SK-N-SH (cell line): ENCODE data around the gene PLCL2. TPM values are rescaled to one million over a fixed set of nuclear protein-coding genes. Genes with fewer than 3 reads are reported as not detected.

Source experiments
- CTCF ChIA-PET: fragments of 300-600, 350-600 bp; formaldehyde crosslinking; extraction: SDS; loops from one replicate; lab custom pipeline; 2021; lab: Yijun Ruan, JAX
- POLR2A ChIA-PET: fragments of 350-600 bp; sonication (Branson Sonifier 250); formaldehyde crosslinking; extraction: SDS; loops from one replicate; lab custom pipeline; 2020; ENCODE audit warnings: antibody characterized with exemption, inconsistent platforms; lab: Yijun Ruan, JAX
- DNase-seq: peaks from one replicate; pipeline ENCODE4 v3.0.0; 2012
- H2AFZ ChIP-seq: fragments of 200-600 bp; sonication (generic); 2 replicates; pipeline ENCODE4 v1.8.1; 2016; ENCODE audit warnings: antibody characterized with exemption, mild to moderate bottlenecking, low read depth
- H3F3A ChIP-seq: fragments of 200-600 bp; sonication (generic); replicated peaks from 2 replicates; pipeline ENCODE3; 2016; ENCODE audit warnings: antibody characterized with exemption, mild to moderate bottlenecking; ENCODE audit not compliant: insufficient read depth
- H3K27ac ChIP-seq, 2 experiments: fragments of 200-500 bp in 1 of 2; fragments of 200-600 bp in 1 of 2; sonication (Bioruptor generic) in 1 of 2; sonication (generic), shearing (Covaris generic) in 1 of 2; 2 replicates each; pipeline versions ENCODE4 v1.5.1 to v1.6.1; 2014 to 2016; ENCODE audit warnings: low read depth in 2 of 2, inconsistent platforms in 1 of 2, low read length in 1 of 2, mild to moderate bottlenecking in 1 of 2, mixed read lengths in 1 of 2
- H3K27me3 ChIP-seq: fragments of 200-600 bp; sonication (generic), shearing (Covaris generic); 2 replicates; pipeline ENCODE4 v1.6.1; 2016; ENCODE audit warnings: mixed run types; ENCODE audit not compliant: insufficient read depth
- H3K36me3 ChIP-seq, 2 experiments: fragments of 200-500 bp in 1 of 2; fragments of 200-600 bp in 1 of 2; sonication (Bioruptor generic) in 1 of 2; sonication (generic) in 1 of 2; replicated peaks in 1 of 2; 2 replicates each; pipeline versions ENCODE3 to v1.5.1; 2014 to 2016; ENCODE audit warnings: low read length in 1 of 2, mild to moderate bottlenecking in 1 of 2; ENCODE audit not compliant: insufficient read depth in 2 of 2, control insufficient read depth in 1 of 2
- H3K4me1 ChIP-seq, 2 experiments: fragments of 200-500 bp in 1 of 2; fragments of 200-600 bp in 1 of 2; sonication (Bioruptor generic) in 1 of 2; sonication (generic), shearing (Covaris generic) in 1 of 2; 2 replicates each; pipeline versions ENCODE4 v1.5.1 to v1.6.1; 2014 to 2016; ENCODE audit warnings: low read depth in 1 of 2, low read length in 1 of 2, mixed run types in 1 of 2; ENCODE audit not compliant: insufficient read depth in 2 of 2, control insufficient read depth in 1 of 2
- H3K4me2 ChIP-seq: fragments of 200-600 bp; sonication (generic), shearing (Covaris generic); 2 replicates; pipeline ENCODE4 v1.6.1; 2017; ENCODE audit warnings: mixed run types
- H3K4me3 ChIP-seq, 2 experiments: fragments of 200-500 bp in 1 of 2; fragments of 200-600 bp in 1 of 2; sonication (Bioruptor generic) in 1 of 2; sonication (generic), shearing (Covaris generic) in 1 of 2; 2 replicates each; pipeline versions ENCODE4 v1.5.1 to v1.8.1; 2014 to 2016; ENCODE audit warnings: low read depth in 2 of 2, inconsistent platforms in 1 of 2, low read length in 1 of 2, mild to moderate bottlenecking in 1 of 2, mixed read lengths in 1 of 2, moderate library complexity in 1 of 2
- H3K79me2 ChIP-seq: fragments of 200-600 bp; sonication (generic); 2 replicates; pipeline ENCODE4 v1.8.1; 2017; ENCODE audit warnings: mild to moderate bottlenecking; ENCODE audit not compliant: insufficient read depth
- H3K9ac ChIP-seq: fragments of 200-600 bp; sonication (generic); 2 replicates; pipeline ENCODE4 v1.6.1; 2017; ENCODE audit warnings: mixed run types
- H3K9me2 ChIP-seq: fragments of 200-600 bp; sonication (generic); 2 replicates; pipeline ENCODE4 v1.6.1; 2017; ENCODE audit warnings: mixed run types
- H3K9me3 ChIP-seq: fragments of 200-600 bp; sonication (generic); 2 replicates; pipeline ENCODE4 v1.6.1; 2017; ENCODE audit warnings: mixed run types, mild to moderate bottlenecking, moderate library complexity
- H4K20me1 ChIP-seq: fragments of 200-600 bp; sonication (generic); 2 replicates; pipeline ENCODE4 v1.6.1; 2017; ENCODE audit warnings: mild to moderate bottlenecking, mixed run types; ENCODE audit not compliant: insufficient read depth
- CHD2 ChIP-seq: fragments of 150-350 bp; IDR thresholded peaks from 2 replicates; pipeline ENCODE4 v1.6.1; 2018; ENCODE audit warnings: low read length; ENCODE audit not compliant: partially characterized antibody
- EZH2phosphoT487 ChIP-seq: fragments of 200-600 bp; sonication (generic); IDR thresholded peaks from 2 replicates; pipeline ENCODE4 v1.6.1; 2017; ENCODE audit warnings: low read depth, mixed run types, mild to moderate bottlenecking, antibody characterized with exemption, moderate library complexity, borderline replicate concordance
- FOSL2 ChIP-seq: IDR thresholded peaks from 2 replicates; pipeline ENCODE4 v1.4.0; 2012; ENCODE audit warnings: low read depth, mild to moderate bottlenecking, moderate library complexity, borderline replicate concordance
- GABPA ChIP-seq: IDR thresholded peaks from 2 replicates; pipeline ENCODE4 v1.4.0; 2012; ENCODE audit warnings: low read depth, mild to moderate bottlenecking
- MEF2A ChIP-seq: IDR thresholded peaks from 2 replicates; pipeline ENCODE4 v1.4.0; 2012; ENCODE audit warnings: low read depth, borderline replicate concordance
- RAD21 ChIP-seq: IDR thresholded peaks from 2 replicates; pipeline ENCODE4 v1.6.1; 2012; ENCODE audit warnings: mild to moderate bottlenecking, low read length
- RFX5 ChIP-seq: IDR thresholded peaks from 2 replicates; pipeline ENCODE4 v1.6.1; 2012; ENCODE audit warnings: mild to moderate bottlenecking, improper control_type of control experiment, low read length
- RXRA ChIP-seq: IDR thresholded peaks from 2 replicates; pipeline ENCODE4 v1.4.0; 2012; ENCODE audit warnings: low read depth, mild to moderate bottlenecking, borderline replicate concordance
- SIN3A ChIP-seq: IDR thresholded peaks from 2 replicates; pipeline ENCODE4 v1.6.1; 2012; ENCODE audit warnings: low read depth, mild to moderate bottlenecking, low read length, moderate library complexity, borderline replicate concordance
- SMC3 ChIP-seq: IDR thresholded peaks from 2 replicates; pipeline ENCODE4 v1.6.1; 2012; ENCODE audit warnings: low read depth, low read length, improper control_type of control experiment
- TAF1 ChIP-seq: IDR thresholded peaks from 2 replicates; pipeline ENCODE4 v1.6.1; 2012; ENCODE audit warnings: low read depth, mild to moderate bottlenecking, low read length, moderate library complexity, borderline replicate concordance
- TEAD4 ChIP-seq: IDR thresholded peaks from 2 replicates; pipeline ENCODE4 v1.4.0; 2012; ENCODE audit warnings: mild to moderate bottlenecking, borderline replicate concordance; ENCODE audit not compliant: insufficient read depth
- YY1 ChIP-seq: IDR thresholded peaks from 2 replicates; pipeline ENCODE4 v1.4.0; 2012; ENCODE audit warnings: low read depth, mild to moderate bottlenecking
- WGBS: methylation state at CpG from one replicate; pipeline ENCODE4 v1.1.6; 2017; ENCODE audit warnings: low lambda C conversion rate; 5-methylcytosine and 5-hydroxymethylcytosine counted together
- polyA plus RNA-seq, 3 experiments: library from polyadenylated mRNA; depleted of rRNA; stranded (reverse); fragments of >200 nt; gene quantifications; 2 replicates each; pipeline ENCODE4 v1.2.3, GENCODE V29; 2012
- TF ChIP-seq, protein P1 (sequence below): fragments of 150-350 bp; IDR thresholded peaks from 2 replicates; pipeline ENCODE4 v1.6.1; 2016; ENCODE audit warnings: mild to moderate bottlenecking, low read depth, low read length
- TF ChIP-seq, protein P2 (sequence below): IDR thresholded peaks from 2 replicates; pipeline ENCODE4 v1.4.0; 2012; ENCODE audit warnings: low read depth, borderline replicate concordance
- TF ChIP-seq, protein P3 (sequence below): fragments of 150-350 bp; IDR thresholded peaks from 2 replicates; pipeline ENCODE4 v1.6.1; 2017; ENCODE audit warnings: antibody characterized with exemption, low read length, low read depth, borderline replicate concordance
- TF ChIP-seq, protein P4 (sequence below): fragments of 200-600 bp; sonication (generic); IDR thresholded peaks from 2 replicates; pipeline ENCODE4 v1.6.1; 2017; ENCODE audit warnings: antibody characterized with exemption, mild to moderate bottlenecking, moderate library complexity
- TF ChIP-seq, protein P5 (sequence below): IDR thresholded peaks from 2 replicates; pipeline ENCODE4 v1.4.0; 2012; ENCODE audit warnings: low read depth

PLCL2 gene
- polyA plus RNA-seq, 1 of the 3 experiments (the other 2 are of a cell fraction) = 0.85 TPM

GRCh38 chr3:16906682-16907081 lies 21.9 kb downstream of the PLCL2 start:
- Histone ChIP-seq H2AFZ (no peak overlapping the region), H3K79me2 (no peaks in the 10 kb centered on the region)
- CTCF ChIA-PET = interaction anchor here (0.7 to 1.3 kb wide), 3 partner anchors 11 to 99 kb away, joined by 3 to 4 read pairs (median 4); no protein-coding TSS in a partner anchor
- 66% methylated on average over 1 of the region's 2 CpGs for WGBS
- TF ChIP-seq TEAD4 (no peak), MEF2A (peak; percentile 21; the same call in 1 of the 2 replicates)
- TF ChIP-seq, protein P1, sequence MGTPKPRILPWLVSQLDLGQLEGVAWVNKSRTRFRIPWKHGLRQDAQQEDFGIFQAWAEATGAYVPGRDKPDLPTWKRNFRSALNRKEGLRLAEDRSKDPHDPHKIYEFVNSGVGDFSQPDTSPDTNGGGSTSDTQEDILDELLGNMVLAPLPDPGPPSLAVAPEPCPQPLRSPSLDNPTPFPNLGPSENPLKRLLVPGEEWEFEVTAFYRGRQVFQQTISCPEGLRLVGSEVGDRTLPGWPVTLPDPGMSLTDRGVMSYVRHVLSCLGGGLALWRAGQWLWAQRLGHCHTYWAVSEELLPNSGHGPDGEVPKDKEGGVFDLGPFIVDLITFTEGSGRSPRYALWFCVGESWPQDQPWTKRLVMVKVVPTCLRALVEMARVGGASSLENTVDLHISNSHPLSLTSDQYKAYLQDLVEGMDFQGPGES = no peak
- TF ChIP-seq, all 33 proteins: peak for 1
- Histone ChIP-seq H3K27ac (no peak overlapping the region), H3K9me3 (no peaks in the 10 kb centered on the region), H3K9me2 (no peaks in the 10 kb centered on the region), H3K27me3 (no peaks in the 10 kb centered on the region), H3K4me3 (no peak overlapping the region), H3F3A (no peaks in the 10 kb centered on the region), H3K4me1 (peaks cover 6 to 13% of the 10 kb centered on the region in 2 experiments; a peak in 2 of 4 replicates), H3K36me3 (no peaks in the 10 kb centered on the region), H3K9ac (no peak overlapping the region), H4K20me1 (no peaks in the 10 kb centered on the region), H3K4me2 (peak overlapping the region; percentile 6; the same call in 1 of the 2 replicates)
- POLR2A ChIA-PET = no interaction called here
- DNase-seq = no peak

DNA sequence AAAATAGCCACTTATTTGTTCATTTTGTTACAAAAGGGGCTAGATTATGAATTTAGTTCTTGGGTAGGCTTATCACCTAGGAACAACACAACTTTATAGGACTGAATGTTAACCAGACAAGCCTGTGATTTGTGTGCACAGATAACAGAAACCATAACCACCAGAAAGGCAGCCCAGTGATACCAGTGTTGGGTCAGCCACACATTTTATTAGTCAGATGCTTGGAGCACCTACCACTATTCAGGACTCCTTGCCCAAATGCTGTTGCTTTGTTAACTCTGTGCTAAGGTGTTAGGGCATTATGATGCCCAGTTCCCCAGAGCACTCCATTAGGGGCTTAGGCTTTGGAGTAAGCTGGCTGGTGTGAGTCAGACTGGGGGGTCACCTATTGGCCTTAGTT lies 22.5 kb downstream of the PLCL2 start:
- no peaks in the 10 kb centered on the region for H4K20me1 ChIP-seq
- no peaks in the 10 kb centered on the region for H3K27me3 ChIP-seq
- no peak overlapping the region for H3K27ac ChIP-seq
- peaks cover 6 to 13% of the 10 kb centered on the region in 2 experiments; a peak in 2 of 4 replicates for H3K4me1 ChIP-seq
- H3K4me3 ChIP-seq = no peak overlapping the region
- no peaks in the 10 kb centered on the region for H3K79me2 ChIP-seq
- H3K4me2 ChIP-seq = peak overlapping the region; percentile 6
- DNase-seq = no peak
- TF ChIP-seq TAF1 (no peak), RAD21 (no peak), CHD2 (no peak), SIN3A (no peak), MEF2A (no peak), SMC3 (no peak), FOSL2 (no peak), RFX5 (no peak), RXRA (no peak), GABPA (no peak), YY1 (no peak), EZH2phosphoT487 (no peak)
- TF ChIP-seq, protein P2, sequence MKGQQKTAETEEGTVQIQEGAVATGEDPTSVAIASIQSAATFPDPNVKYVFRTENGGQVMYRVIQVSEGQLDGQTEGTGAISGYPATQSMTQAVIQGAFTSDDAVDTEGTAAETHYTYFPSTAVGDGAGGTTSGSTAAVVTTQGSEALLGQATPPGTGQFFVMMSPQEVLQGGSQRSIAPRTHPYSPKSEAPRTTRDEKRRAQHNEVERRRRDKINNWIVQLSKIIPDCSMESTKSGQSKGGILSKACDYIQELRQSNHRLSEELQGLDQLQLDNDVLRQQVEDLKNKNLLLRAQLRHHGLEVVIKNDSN = no peak
- TF ChIP-seq, protein P3, sequence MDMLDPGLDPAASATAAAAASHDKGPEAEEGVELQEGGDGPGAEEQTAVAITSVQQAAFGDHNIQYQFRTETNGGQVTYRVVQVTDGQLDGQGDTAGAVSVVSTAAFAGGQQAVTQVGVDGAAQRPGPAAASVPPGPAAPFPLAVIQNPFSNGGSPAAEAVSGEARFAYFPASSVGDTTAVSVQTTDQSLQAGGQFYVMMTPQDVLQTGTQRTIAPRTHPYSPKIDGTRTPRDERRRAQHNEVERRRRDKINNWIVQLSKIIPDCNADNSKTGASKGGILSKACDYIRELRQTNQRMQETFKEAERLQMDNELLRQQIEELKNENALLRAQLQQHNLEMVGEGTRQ = no peak
- TF ChIP-seq, protein P4, sequence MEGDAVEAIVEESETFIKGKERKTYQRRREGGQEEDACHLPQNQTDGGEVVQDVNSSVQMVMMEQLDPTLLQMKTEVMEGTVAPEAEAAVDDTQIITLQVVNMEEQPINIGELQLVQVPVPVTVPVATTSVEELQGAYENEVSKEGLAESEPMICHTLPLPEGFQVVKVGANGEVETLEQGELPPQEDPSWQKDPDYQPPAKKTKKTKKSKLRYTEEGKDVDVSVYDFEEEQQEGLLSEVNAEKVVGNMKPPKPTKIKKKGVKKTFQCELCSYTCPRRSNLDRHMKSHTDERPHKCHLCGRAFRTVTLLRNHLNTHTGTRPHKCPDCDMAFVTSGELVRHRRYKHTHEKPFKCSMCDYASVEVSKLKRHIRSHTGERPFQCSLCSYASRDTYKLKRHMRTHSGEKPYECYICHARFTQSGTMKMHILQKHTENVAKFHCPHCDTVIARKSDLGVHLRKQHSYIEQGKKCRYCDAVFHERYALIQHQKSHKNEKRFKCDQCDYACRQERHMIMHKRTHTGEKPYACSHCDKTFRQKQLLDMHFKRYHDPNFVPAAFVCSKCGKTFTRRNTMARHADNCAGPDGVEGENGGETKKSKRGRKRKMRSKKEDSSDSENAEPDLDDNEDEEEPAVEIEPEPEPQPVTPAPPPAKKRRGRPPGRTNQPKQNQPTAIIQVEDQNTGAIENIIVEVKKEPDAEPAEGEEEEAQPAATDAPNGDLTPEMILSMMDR = no peak
- TF ChIP-seq, protein P5, sequence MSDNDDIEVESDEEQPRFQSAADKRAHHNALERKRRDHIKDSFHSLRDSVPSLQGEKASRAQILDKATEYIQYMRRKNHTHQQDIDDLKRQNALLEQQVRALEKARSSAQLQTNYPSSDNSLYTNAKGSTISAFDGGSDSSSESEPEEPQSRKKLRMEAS = no peak
- no peaks in the 10 kb centered on the region for H3K36me3 ChIP-seq
- H2AFZ ChIP-seq = no peak overlapping the region
- ChIA-PET POLR2A (no interaction called here), CTCF (interaction anchor here (1.2 to 1.3 kb wide), 2 partner anchors 10 to 23 kb away, joined by 4 read pairs; no protein-coding TSS in a partner anchor)
- no peaks in the 10 kb centered on the region for H3F3A ChIP-seq
- no peak overlapping the region for H3K9ac ChIP-seq
- H3K9me3 ChIP-seq = no peaks in the 10 kb centered on the region
- H3K9me2 ChIP-seq = no peaks in the 10 kb centered on the region
